ENCODE results near the gene C15orf62. TPM values are rescaled to one million over a fixed set of nuclear protein-coding genes. Genes with fewer than 3 reads are reported as not detected.

The C15orf62 gene
- polyA plus RNA-seq, 1 donor (not counting 4 experiments of a cell fraction or from before 2014, with no cell fraction given), result 0.14 TPM

- H3K79me2 ChIP-seq (ENCODE audit: control insufficient read depth, insufficient read depth, low read length), result no peaks in the 10 kb centered on the region
- no peak overlapping the region for H3K4me2 ChIP-seq (ENCODE audit: control insufficient read depth, extremely low read depth, insufficient read depth, low read depth, low read length)
- no peak for TF ChIP-seq EZH2 (IDR thresholded peaks at IDR 0.05; ENCODE audit: low read length)
- TF ChIP-seq, protein P1, sequence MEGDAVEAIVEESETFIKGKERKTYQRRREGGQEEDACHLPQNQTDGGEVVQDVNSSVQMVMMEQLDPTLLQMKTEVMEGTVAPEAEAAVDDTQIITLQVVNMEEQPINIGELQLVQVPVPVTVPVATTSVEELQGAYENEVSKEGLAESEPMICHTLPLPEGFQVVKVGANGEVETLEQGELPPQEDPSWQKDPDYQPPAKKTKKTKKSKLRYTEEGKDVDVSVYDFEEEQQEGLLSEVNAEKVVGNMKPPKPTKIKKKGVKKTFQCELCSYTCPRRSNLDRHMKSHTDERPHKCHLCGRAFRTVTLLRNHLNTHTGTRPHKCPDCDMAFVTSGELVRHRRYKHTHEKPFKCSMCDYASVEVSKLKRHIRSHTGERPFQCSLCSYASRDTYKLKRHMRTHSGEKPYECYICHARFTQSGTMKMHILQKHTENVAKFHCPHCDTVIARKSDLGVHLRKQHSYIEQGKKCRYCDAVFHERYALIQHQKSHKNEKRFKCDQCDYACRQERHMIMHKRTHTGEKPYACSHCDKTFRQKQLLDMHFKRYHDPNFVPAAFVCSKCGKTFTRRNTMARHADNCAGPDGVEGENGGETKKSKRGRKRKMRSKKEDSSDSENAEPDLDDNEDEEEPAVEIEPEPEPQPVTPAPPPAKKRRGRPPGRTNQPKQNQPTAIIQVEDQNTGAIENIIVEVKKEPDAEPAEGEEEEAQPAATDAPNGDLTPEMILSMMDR (optimal IDR thresholded peaks at IDR 0.05 in 1 of 3, IDR thresholded peaks at IDR 0.05 in 1 of 3, conservative IDR thresholded peaks at IDR 0.05 in 1 of 3; ENCODE audit: extremely low read depth in 1 of 3, insufficient read depth in 2 of 3, low read length in 3 of 3), result no peak
- no peaks in the 10 kb centered on the region for H3K9me1 ChIP-seq (ENCODE audit: control insufficient read depth, extremely low read depth, insufficient read depth, low read length)
- no peaks in the 10 kb centered on the region for H3K9me3 ChIP-seq (ENCODE audit: control insufficient read depth, low read depth, low read length)
- no peaks in the 10 kb centered on the region for H3K27me3 ChIP-seq (ENCODE audit: control insufficient read depth, extremely low read depth, insufficient read depth, low read length)
- H3K4me3 ChIP-seq (ENCODE audit: control insufficient read depth in 2 of 3, extremely low read depth in 1 of 3, insufficient read depth in 2 of 3, low read depth in 1 of 3, low read length in 3 of 3), result no peak overlapping the region
- H3K4me1 ChIP-seq (ENCODE audit: control insufficient read depth, extremely low read depth, insufficient read depth, low read length), result peaks cover 5% of the 10 kb centered on the region
- H4K20me1 ChIP-seq (ENCODE audit: control insufficient read depth, extremely low read depth, insufficient read depth, low read length), result no peaks in the 10 kb centered on the region
- DNase-seq (ENCODE audit: low read depth, low spot score), result no peak
- no peak overlapping the region for H3K9ac ChIP-seq (ENCODE audit: control insufficient read depth, extremely low read depth, insufficient read depth, low read length)
- FAIRE-seq, result no peak
- no peak overlapping the region for H2AFZ ChIP-seq (ENCODE audit: control insufficient read depth, low read length)
- H3K27ac ChIP-seq (ENCODE audit: control insufficient read depth, insufficient read depth, low read length), result no peak overlapping the region
- peaks cover 12 to 20% of the 10 kb centered on the region in 2 experiments for H3K36me3 ChIP-seq (ENCODE audit: control insufficient read depth in 2 of 2, extremely low read depth in 1 of 2, insufficient read depth in 2 of 2, low read length in 2 of 2)
- dilution Hi-C loops (cut with MboI; ENCODE audit: extremely low pct_ligation_motif_present, low sequenced_read_pairs), result no loop called here
Observed at GRCh38 chr15:40815042-40815698, 45.4 kb downstream of the C15orf62 start.

- Histone ChIP-seq H4K20me1 (ENCODE audit: control insufficient read depth, extremely low read depth, insufficient read depth, low read length) (no peaks in the 10 kb centered on the region), H3K9me3 (ENCODE audit: control insufficient read depth, low read depth, low read length) (no peaks in the 10 kb centered on the region), H3K27me3 (ENCODE audit: control insufficient read depth, extremely low read depth, insufficient read depth, low read length) (no peaks in the 10 kb centered on the region), H3K4me2 (ENCODE audit: control insufficient read depth, extremely low read depth, insufficient read depth, low read depth, low read length) (no peak overlapping the region), H3K4me3 (ENCODE audit: control insufficient read depth in 2 of 3, extremely low read depth in 1 of 3, insufficient read depth in 2 of 3, low read depth in 1 of 3, low read length in 3 of 3) (no peak overlapping the region), H3K9ac (ENCODE audit: control insufficient read depth, extremely low read depth, insufficient read depth, low read length) (no peak overlapping the region), H2AFZ (ENCODE audit: control insufficient read depth, low read length) (no peak overlapping the region), H3K4me1 (ENCODE audit: control insufficient read depth, extremely low read depth, insufficient read depth, low read length) (peaks cover 4% of the 10 kb centered on the region), H3K27ac (ENCODE audit: control insufficient read depth, insufficient read depth, low read length) (no peak overlapping the region), H3K9me1 (ENCODE audit: control insufficient read depth, extremely low read depth, insufficient read depth, low read length) (no peaks in the 10 kb centered on the region), H3K36me3 (ENCODE audit: control insufficient read depth in 2 of 2, extremely low read depth in 1 of 2, insufficient read depth in 2 of 2, low read length in 2 of 2) (peaks cover 3 to 6% of the 10 kb centered on the region in 2 experiments), H3K79me2 (ENCODE audit: control insufficient read depth, insufficient read depth, low read length) (no peaks in the 10 kb centered on the region)
- TF ChIP-seq, protein P1 (optimal IDR thresholded peaks at IDR 0.05 in 1 of 3, IDR thresholded peaks at IDR 0.05 in 1 of 3, conservative IDR thresholded peaks at IDR 0.05 in 1 of 3; ENCODE audit: extremely low read depth in 1 of 3, insufficient read depth in 2 of 3, low read length in 3 of 3), result no peak
- TF ChIP-seq EZH2 (IDR thresholded peaks at IDR 0.05; ENCODE audit: low read length), result no peak
- DNase-seq (ENCODE audit: low read depth, low spot score) (no peak), FAIRE-seq (no peak)
- dilution Hi-C loops (cut with MboI; ENCODE audit: extremely low pct_ligation_motif_present, low sequenced_read_pairs), result no loop called here
Observed at GRCh38 chr15:40819048-40819447, 49.3 kb downstream of the C15orf62 start.
